Measurements from ENCODE around the gene LECT2.

LECT2 gene

GRCh38 chr5:135954899-135955298, at the start of gene LECT2:
Gene LECT2, minus strand, starts transcription at chr5:135954983. Its CDS starts 150 bp downstream, at chr5:135954833.
- no peak within 1 kb of the TSS for H3K27ac ChIP-seq
- TF ChIP-seq CTCF (conservative IDR thresholded peaks at IDR 0.05) (no peak), ZFX (IDR thresholded peaks at IDR 0.05) (no peak)

GRCh38 chr5:136004436-136004835, 49.7 kb upstream of the LECT2 start:
- no peak for TF ChIP-seq ZFX (IDR thresholded peaks at IDR 0.05)
- TF ChIP-seq CTCF (conservative IDR thresholded peaks at IDR 0.05), result no peak
- no peak overlapping the region for H3K27ac ChIP-seq

- no peak for TF ChIP-seq ZFX (IDR thresholded peaks at IDR 0.05)
- no peak for TF ChIP-seq CTCF (conservative IDR thresholded peaks at IDR 0.05)
- no peak overlapping the region for H3K27ac ChIP-seq
Measured at GRCh38 chr5:136001466-136001981, 46.7 kb upstream of the LECT2 start.

- H3K27ac ChIP-seq, result no peak overlapping the region
- TF ChIP-seq CTCF (conservative IDR thresholded peaks at IDR 0.05) (no peak), ZFX (IDR thresholded peaks at IDR 0.05) (no peak)
Measured at GRCh38 chr5:136000932-136001331, 46.1 kb upstream of the LECT2 start.

GRCh38 chr5:136000147-136000546, 45.4 kb upstream of the LECT2 start:
- no peak overlapping the region for H3K27ac ChIP-seq
- TF ChIP-seq CTCF (conservative IDR thresholded peaks at IDR 0.05), result no peak

GRCh38 chr5:135999406-136000139, 44.8 kb upstream of the LECT2 start:
- H3K27ac ChIP-seq, result no peak overlapping the region
- TF ChIP-seq ZFX (IDR thresholded peaks at IDR 0.05) (no peak), CTCF (conservative IDR thresholded peaks at IDR 0.05) (no peak)

GRCh38 chr5:135998889-135999288, 44.1 kb upstream of the LECT2 start:
- H3K27ac ChIP-seq, result no peak overlapping the region
- no peak for TF ChIP-seq CTCF (conservative IDR thresholded peaks at IDR 0.05)

Measured in C4-2B (cell line).